Mammary epithelial cell (primary cell): ENCODE measurements around the gene HMGB4.

Experiments
- EZH2 ChIP-seq: IDR thresholded peaks from 2 replicates; pipeline ENCODE4 v1.6.1; 2012; ENCODE audit warnings: low read length, inconsistent platforms, borderline replicate concordance
- TF ChIP-seq, protein P1 (sequence below), 2 donors: IDR thresholded peaks in 1 of 2; conservative IDR thresholded peaks in 1 of 2; 2 replicates each; pipeline ENCODE4 v1.5.1; 2011 to 2012; ENCODE audit warnings: inconsistent platforms in 2 of 2, low read length in 2 of 2, mild to moderate bottlenecking in 2 of 2, control low read depth in 1 of 2, low read depth in 1 of 2; ENCODE audit not compliant: insufficient read depth in 1 of 2; ENCODE audit errors: extremely low read depth in 1 of 2

DNA sequence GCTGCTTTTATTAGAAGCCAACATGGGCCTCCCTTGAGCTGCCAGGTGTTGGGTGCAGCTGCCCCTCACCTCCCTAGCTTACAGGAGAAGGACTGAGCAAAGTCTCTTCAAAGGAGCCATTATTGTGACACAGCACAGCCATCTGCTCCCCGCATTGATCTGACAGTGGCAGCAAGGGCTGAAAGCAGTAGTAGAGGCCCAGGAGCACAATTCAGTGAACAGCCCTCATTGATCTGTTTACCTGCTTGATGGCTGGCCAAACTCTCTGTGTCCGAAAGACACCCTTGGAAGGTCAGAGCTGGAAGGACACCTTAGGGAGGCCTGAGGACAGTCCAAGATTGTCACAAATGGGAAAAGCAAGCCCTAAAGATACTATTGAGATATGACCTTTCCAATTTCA lies 14.5 kb downstream of the HMGB4 start:
- TF ChIP-seq, protein P1, sequence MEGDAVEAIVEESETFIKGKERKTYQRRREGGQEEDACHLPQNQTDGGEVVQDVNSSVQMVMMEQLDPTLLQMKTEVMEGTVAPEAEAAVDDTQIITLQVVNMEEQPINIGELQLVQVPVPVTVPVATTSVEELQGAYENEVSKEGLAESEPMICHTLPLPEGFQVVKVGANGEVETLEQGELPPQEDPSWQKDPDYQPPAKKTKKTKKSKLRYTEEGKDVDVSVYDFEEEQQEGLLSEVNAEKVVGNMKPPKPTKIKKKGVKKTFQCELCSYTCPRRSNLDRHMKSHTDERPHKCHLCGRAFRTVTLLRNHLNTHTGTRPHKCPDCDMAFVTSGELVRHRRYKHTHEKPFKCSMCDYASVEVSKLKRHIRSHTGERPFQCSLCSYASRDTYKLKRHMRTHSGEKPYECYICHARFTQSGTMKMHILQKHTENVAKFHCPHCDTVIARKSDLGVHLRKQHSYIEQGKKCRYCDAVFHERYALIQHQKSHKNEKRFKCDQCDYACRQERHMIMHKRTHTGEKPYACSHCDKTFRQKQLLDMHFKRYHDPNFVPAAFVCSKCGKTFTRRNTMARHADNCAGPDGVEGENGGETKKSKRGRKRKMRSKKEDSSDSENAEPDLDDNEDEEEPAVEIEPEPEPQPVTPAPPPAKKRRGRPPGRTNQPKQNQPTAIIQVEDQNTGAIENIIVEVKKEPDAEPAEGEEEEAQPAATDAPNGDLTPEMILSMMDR (conservative IDR thresholded peaks at IDR 0.05 in 1 of 2, IDR thresholded peaks at IDR 0.05 in 1 of 2; ENCODE audit: extremely low read depth in 1 of 2, insufficient read depth in 1 of 2, low read depth in 1 of 2, low read length in 2 of 2) = no peak
- TF ChIP-seq EZH2 = no peak
